ENCODE data around the gene SH3BP5. TPM values are rescaled to one million over a fixed set of nuclear protein-coding genes. Genes with fewer than 3 reads are reported as not detected.

Gene SH3BP5
- total and polyA plus RNA-seq, 5 donors: 12.9 to 26.6 (median 15.3) TPM

GRCh38 chr3:15241341-15241740, 91.0 kb downstream of the SH3BP5 start:
- 88% methylated on average over 1 of the region's 1 CpG for WGBS
- no peaks in the 10 kb centered on the region for H3K9me3 ChIP-seq (ENCODE audit: control insufficient read depth, low read length)
- peak in 2 of 3 donors; percentile 49 to 70 for DNase-seq
- H3K4me3 ChIP-seq (ENCODE audit: low read length): no peak overlapping the region
- H3K27me3 ChIP-seq (ENCODE audit: control insufficient read depth, insufficient read depth): no peaks in the 10 kb centered on the region
- H3K27ac ChIP-seq (ENCODE audit: low read length): no peak overlapping the region
- ATAC-seq: no peak
- intact Hi-C loops (cut with DNase I): no loop called here
- H3K4me1 ChIP-seq (ENCODE audit: control insufficient read depth, insufficient read depth, low read length): no peaks in the 10 kb centered on the region

- Histone ChIP-seq H3K4me1 (ENCODE audit: control insufficient read depth, insufficient read depth, low read length) (no peaks in the 10 kb centered on the region), H3K27me3 (ENCODE audit: control insufficient read depth, insufficient read depth) (no peaks in the 10 kb centered on the region), H3K4me3 (ENCODE audit: low read length) (no peak overlapping the region), H3K9me3 (ENCODE audit: control insufficient read depth, low read length) (no peaks in the 10 kb centered on the region), H3K27ac (ENCODE audit: low read length) (no peak overlapping the region)
- no peak for ATAC-seq
- 95% methylated on average over 4 of the region's 4 CpGs for WGBS
- no peak for DNase-seq
- intact Hi-C loops (cut with DNase I): loop anchor here in 1 of 4 donors (10.0 kb wide), 1 partner anchor 346 kb away; no protein-coding TSS in a partner anchor
These were observed 103.1 kb downstream of the SH3BP5 start for GRCh38 chr3:15229262-15229661.

DNA sequence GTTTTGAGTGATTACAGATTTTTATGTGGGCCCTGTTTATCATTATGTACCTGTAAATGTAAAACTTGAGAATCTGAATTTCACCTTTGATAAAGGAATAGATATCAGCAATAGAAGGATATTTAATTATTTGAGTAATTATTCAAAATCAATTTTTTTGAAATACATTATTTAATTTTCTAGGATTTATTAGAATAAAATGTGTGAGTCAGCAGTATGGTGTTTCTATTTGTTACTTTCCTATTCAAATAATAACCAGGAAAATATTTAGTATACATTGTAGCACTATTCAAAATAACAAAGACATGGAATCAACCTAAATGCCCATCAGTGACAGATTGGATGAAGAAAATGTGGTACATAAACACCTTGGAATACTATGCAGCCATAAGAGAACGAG, 104.2 kb downstream of the SH3BP5 start:
- ATAC-seq (no peak), DNase-seq (no peak)
- intact Hi-C loops (cut with DNase I): loop anchor here in 1 of 4 donors (10.0 kb wide), 1 partner anchor 347 kb away; no protein-coding TSS in a partner anchor
- H3K4me1 ChIP-seq (ENCODE audit: control insufficient read depth, insufficient read depth, low read length): no peaks in the 10 kb centered on the region
- no peaks in the 10 kb centered on the region for H3K9me3 ChIP-seq (ENCODE audit: control insufficient read depth, low read length)
- H3K4me3 ChIP-seq (ENCODE audit: low read length): no peak overlapping the region
- WGBS: 93% methylated on average over 1 of the region's 1 CpG
- no peak overlapping the region for H3K27ac ChIP-seq (ENCODE audit: low read length)
- H3K27me3 ChIP-seq (ENCODE audit: control insufficient read depth, insufficient read depth): no peaks in the 10 kb centered on the region

DNA sequence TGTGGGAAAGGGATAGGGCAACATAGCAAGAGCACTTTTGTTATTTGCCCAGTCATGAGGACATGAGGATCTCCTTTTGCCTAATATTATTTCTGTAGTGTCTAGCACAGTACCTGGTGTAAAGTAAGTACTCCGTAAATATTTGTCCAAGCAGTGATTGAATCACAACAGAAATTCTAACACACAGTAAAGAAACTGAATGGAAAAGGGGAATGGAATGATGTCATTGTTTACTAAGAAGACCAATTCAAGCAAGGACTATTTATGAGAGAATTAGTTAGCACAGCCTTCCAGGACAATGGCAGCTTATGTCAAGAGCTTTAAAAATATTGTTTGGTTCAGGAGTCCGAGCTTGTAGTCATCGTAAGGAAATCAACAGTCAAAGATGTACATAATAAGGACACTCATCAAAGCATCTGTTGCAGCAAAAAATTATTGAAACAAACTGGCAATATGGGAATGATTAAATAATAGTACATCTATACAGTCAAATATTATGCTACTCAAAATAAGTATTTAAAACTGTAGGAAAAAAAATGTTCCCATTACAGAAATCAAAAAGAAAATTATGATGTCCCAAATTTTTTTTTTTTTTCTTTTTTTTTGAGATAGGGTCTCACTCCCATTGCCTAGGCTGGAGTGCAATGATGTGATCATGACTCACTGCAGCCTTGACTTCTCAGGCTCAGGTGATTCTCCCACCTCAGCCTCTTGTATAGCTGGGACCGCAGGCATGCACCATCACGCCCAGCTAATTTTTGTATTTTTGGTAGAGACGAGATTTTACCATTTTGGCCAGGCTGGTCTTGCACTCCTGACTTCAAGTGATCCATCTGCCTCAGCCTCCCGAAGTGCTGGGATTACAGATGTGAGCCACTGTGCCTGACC, 108.5 kb downstream of the SH3BP5 start:
- no peak overlapping the region for H3K27ac ChIP-seq (ENCODE audit: low read length)

GRCh38 chr3:15221574-15222217, 110.7 kb downstream of the SH3BP5 start:
- DNase-seq (no peak), ATAC-seq (no peak)
- intact Hi-C loops (cut with DNase I): loop anchor here in 1 of 4 donors (10.0 kb wide), 1 partner anchor 353 kb away; no protein-coding TSS in a partner anchor
- no peak overlapping the region for H3K27ac ChIP-seq (ENCODE audit: low read length)
- no peaks in the 10 kb centered on the region for H3K9me3 ChIP-seq (ENCODE audit: control insufficient read depth, low read length)
- no peaks in the 10 kb centered on the region for H3K27me3 ChIP-seq (ENCODE audit: control insufficient read depth, insufficient read depth)
- peaks cover 1% of the 10 kb centered on the region for H3K4me1 ChIP-seq (ENCODE audit: control insufficient read depth, insufficient read depth, low read length)
- 88% methylated on average over 11 of the region's 11 CpGs for WGBS
- H3K4me3 ChIP-seq (ENCODE audit: low read length): no peak overlapping the region

More for the DNA sequence above, 108.5 kb downstream of the SH3BP5 start:
- peaks cover 1% of the 10 kb centered on the region for H3K4me1 ChIP-seq (ENCODE audit: control insufficient read depth, insufficient read depth, low read length)
- no peaks in the 10 kb centered on the region for H3K27me3 ChIP-seq (ENCODE audit: control insufficient read depth, insufficient read depth)
- 90% methylated on average over 7 of the region's 7 CpGs for WGBS
- intact Hi-C loops (cut with DNase I): loop anchor here in 1 of 4 donors (10.0 kb wide), 1 partner anchor 351 kb away; no protein-coding TSS in a partner anchor
- DNase-seq (no peak), ATAC-seq (no peak)
- no peak overlapping the region for H3K4me3 ChIP-seq (ENCODE audit: low read length)
- no peaks in the 10 kb centered on the region for H3K9me3 ChIP-seq (ENCODE audit: control insufficient read depth, low read length)

DNA sequence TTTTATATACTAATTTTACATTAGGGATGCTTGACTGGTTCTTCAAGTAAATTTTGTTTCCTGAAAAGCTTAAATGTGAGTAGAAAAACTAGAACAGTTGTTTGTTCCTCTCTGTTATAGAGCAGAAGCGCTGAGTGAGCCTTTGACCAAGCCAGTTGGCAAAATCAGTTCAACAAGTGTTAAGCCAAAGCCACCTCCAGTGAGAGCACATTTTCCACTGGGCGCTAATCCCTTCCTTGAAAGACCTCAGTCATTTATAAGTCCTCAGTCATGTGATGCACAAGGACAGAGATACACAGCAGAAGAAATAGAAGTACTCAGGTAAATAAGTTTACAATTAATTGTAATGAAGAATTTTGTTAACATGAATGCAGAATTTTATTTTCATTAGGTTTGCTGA, 111.7 kb downstream of the SH3BP5 start:
- Histone ChIP-seq H3K9me3 (ENCODE audit: control insufficient read depth, low read length) (no peaks in the 10 kb centered on the region), H3K4me3 (ENCODE audit: low read length) (no peak overlapping the region), H3K4me1 (ENCODE audit: control insufficient read depth, insufficient read depth, low read length) (peaks cover 1% of the 10 kb centered on the region), H3K27ac (ENCODE audit: low read length) (no peak overlapping the region), H3K27me3 (ENCODE audit: control insufficient read depth, insufficient read depth) (no peaks in the 10 kb centered on the region)
- 94% methylated on average over 2 of the region's 2 CpGs for whole genome bisulfite sequencing
- intact Hi-C loops (cut with DNase I): loop anchor here in 1 of 4 donors (10.0 kb wide), 1 partner anchor 354 kb away; no protein-coding TSS in a partner anchor
- ATAC-seq: no peak
- DNase-seq: no peak

- intact Hi-C loops (cut with DNase I): loop anchor here in 1 of 4 donors (10.0 kb wide), 1 partner anchor 355 kb away; no protein-coding TSS in a partner anchor
- WGBS: 91% methylated on average over 8 of the region's 8 CpGs
These were observed 112.3 kb downstream of the SH3BP5 start for GRCh38 chr3:15220056-15220455.

DNA sequence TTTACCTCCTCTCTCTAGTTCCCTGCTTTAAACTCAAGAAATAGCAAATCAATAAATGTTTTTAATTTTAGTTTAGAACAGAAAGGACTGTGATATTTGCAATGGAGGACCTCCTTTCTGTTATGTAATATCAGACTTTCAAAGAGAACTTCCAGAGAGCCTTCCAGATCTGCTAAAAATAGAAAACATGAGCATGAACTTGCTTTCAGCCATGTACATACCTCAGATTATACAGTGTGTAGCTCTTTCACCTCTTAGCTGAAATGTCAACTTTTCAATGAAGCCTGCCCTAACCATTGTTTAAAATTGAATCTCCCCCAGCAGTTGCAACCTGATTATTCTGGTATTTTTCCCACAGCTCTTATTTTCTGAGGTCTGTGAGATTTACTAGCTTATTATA, 113.7 kb downstream of the SH3BP5 start:
- no peak overlapping the region for H3K27ac ChIP-seq (ENCODE audit: low read length)
- H3K4me3 ChIP-seq (ENCODE audit: low read length): no peak overlapping the region
- ATAC-seq (peak; percentile 62 to 82), DNase-seq (no peak)
- peaks cover 3% of the 10 kb centered on the region for H3K4me1 ChIP-seq (ENCODE audit: control insufficient read depth, insufficient read depth, low read length)
- intact Hi-C loops (cut with DNase I): no loop called here
- no peaks in the 10 kb centered on the region for H3K9me3 ChIP-seq (ENCODE audit: control insufficient read depth, low read length)
- H3K27me3 ChIP-seq (ENCODE audit: control insufficient read depth, insufficient read depth): no peaks in the 10 kb centered on the region

More at GRCh38 chr3:15220056-15220455, 112.3 kb downstream of the SH3BP5 start:
- ATAC-seq (no peak), DNase-seq (peak in 1 of 3 donors; percentile 35)
- H3K4me3 ChIP-seq (ENCODE audit: low read length): no peak overlapping the region
- H3K27ac ChIP-seq (ENCODE audit: low read length): no peak overlapping the region
- peaks cover 1% of the 10 kb centered on the region for H3K4me1 ChIP-seq (ENCODE audit: control insufficient read depth, insufficient read depth, low read length)
- no peaks in the 10 kb centered on the region for H3K27me3 ChIP-seq (ENCODE audit: control insufficient read depth, insufficient read depth)
- H3K9me3 ChIP-seq (ENCODE audit: control insufficient read depth, low read length): no peaks in the 10 kb centered on the region

- peak in 1 of 2 donors; percentile 74 for ATAC-seq
- H3K4me3 ChIP-seq (ENCODE audit: low read length): no peak overlapping the region
- H3K9me3 ChIP-seq (ENCODE audit: control insufficient read depth, low read length): no peaks in the 10 kb centered on the region
- peak overlapping the region; percentile 6 for H3K27ac ChIP-seq (ENCODE audit: low read length)
- no peak for DNase-seq
- WGBS: 55% methylated on average over 2 of the region's 2 CpGs
- no peaks in the 10 kb centered on the region for H3K27me3 ChIP-seq (ENCODE audit: control insufficient read depth, insufficient read depth)
- H3K4me1 ChIP-seq (ENCODE audit: control insufficient read depth, insufficient read depth, low read length): peaks cover 3% of the 10 kb centered on the region
- intact Hi-C loops (cut with DNase I): no loop called here
These were observed 114.5 kb downstream of the SH3BP5 start for GRCh38 chr3:15217841-15218267.

DNA sequence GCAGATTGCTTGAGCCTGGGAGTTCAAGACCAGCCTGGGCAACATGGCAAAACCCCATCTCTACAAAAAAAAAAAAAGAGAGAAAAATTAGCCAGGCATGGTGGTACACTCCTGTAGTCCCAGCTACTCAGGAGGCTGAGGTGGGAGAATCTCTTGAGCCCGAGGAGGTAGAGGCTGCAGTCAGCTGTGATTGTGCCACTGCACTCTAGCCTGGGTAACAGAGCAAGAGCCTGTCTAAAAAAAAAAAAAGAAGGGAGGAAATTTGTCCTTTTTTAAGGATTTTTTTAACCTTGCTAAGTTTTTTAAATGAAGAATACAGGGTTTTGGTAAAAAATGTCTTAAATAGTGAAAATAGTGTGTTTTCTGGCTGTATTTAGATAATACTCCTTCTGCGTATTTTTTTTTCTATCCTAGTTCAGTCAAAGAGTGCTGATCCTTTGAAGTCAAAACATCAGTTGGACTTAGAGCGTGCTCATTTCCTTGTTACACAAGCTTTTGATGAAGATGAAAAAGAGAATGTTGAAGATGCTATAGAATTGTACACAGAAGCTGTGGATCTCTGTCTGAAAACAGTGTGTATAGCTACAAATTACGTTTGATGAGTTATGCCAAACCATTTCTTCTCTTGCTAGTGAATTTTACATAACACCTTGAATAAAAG, 115.2 kb downstream of the SH3BP5 start:
- Histone ChIP-seq H3K9me3 (ENCODE audit: control insufficient read depth, low read length) (no peaks in the 10 kb centered on the region), H3K4me1 (ENCODE audit: control insufficient read depth, insufficient read depth, low read length) (peaks cover 3% of the 10 kb centered on the region), H3K27ac (ENCODE audit: low read length) (no peak overlapping the region), H3K27me3 (ENCODE audit: control insufficient read depth, insufficient read depth) (no peaks in the 10 kb centered on the region), H3K4me3 (ENCODE audit: low read length) (no peak overlapping the region)
- ATAC-seq (no peak), DNase-seq (no peak)
- WGBS: 91% methylated on average over 4 of the region's 4 CpGs
- intact Hi-C loops (cut with DNase I): no loop called here
